Lung (tissue), 16 donors: ENCODE measurements around the gene POP7. TPM values are rescaled to one million over a fixed set of nuclear protein-coding genes. Genes with fewer than 3 reads are reported as not detected.
"Not testable (repeated sequence)": the region's sequence is repeated elsewhere in the genome, so short reads cannot be mapped to it uniquely, and the experiment has no call there.

Experiments
- ATAC-seq: fragments of 200-7000 bp; cut with Tn5 transposase; one replicate; pipeline ENCODE4 v1.9.1; 2020; ENCODE audit warnings: moderate number of reproducible peaks; ENCODE audit not compliant: insufficient read depth, low FRiP score
- DNase-seq, 3 donors: peaks; one replicate each; pipeline ENCODE4 v3.0.0-alpha.2; 2013 to 2017
- H3K27ac ChIP-seq, 2 donors: one replicate each; pipeline ENCODE4 v1.5.1; 2013; ENCODE audit warnings: mild to moderate bottlenecking in 2 of 2, moderate library complexity in 2 of 2, control low read depth in 1 of 2, inconsistent platforms in 1 of 2, low read depth in 1 of 2, low read length in 1 of 2
- H3K27me3 ChIP-seq, 3 donors: one replicate each; pipeline ENCODE4 v1.5.1; 2013; ENCODE audit warnings: low read length in 2 of 3; ENCODE audit not compliant: control insufficient read depth in 3 of 3, insufficient read depth in 3 of 3
- H3K36me3 ChIP-seq, 4 donors: one replicate each; pipeline ENCODE4 v1.5.1; 2013; ENCODE audit warnings: low read length in 4 of 4, mild to moderate bottlenecking in 1 of 4, moderate library complexity in 1 of 4; ENCODE audit not compliant: control insufficient read depth in 4 of 4, insufficient read depth in 4 of 4
- H3K4me1 ChIP-seq, 5 donors: one replicate each; pipeline ENCODE4 v1.5.1; 2013; ENCODE audit warnings: low read length in 5 of 5, mild to moderate bottlenecking in 2 of 5, moderate library complexity in 1 of 5; ENCODE audit not compliant: control insufficient read depth in 5 of 5, insufficient read depth in 5 of 5
- H3K4me3 ChIP-seq: one replicate; pipeline ENCODE4 v1.5.1; 2013; ENCODE audit warnings: mild to moderate bottlenecking, control low read depth, moderate library complexity
- H3K9ac ChIP-seq, 2 donors: one replicate each; pipeline ENCODE4 v1.5.1; 2013; ENCODE audit warnings: low read length in 2 of 2, control low read depth in 1 of 2; ENCODE audit not compliant: insufficient read depth in 1 of 2
- H3K9me3 ChIP-seq, 4 donors: one replicate each; pipeline ENCODE4 v1.5.1; 2013; ENCODE audit warnings: low read length in 3 of 4, mild to moderate bottlenecking in 1 of 4, moderate library complexity in 1 of 4; ENCODE audit not compliant: control insufficient read depth in 4 of 4, insufficient read depth in 3 of 4
- WGBS, 2 donors: extraction: QIAGEN DNeasy Blood & Tissue Kit; methylation state at CpG; one replicate each; pipeline ENCODE4 v1.1.7; 2013; 5-methylcytosine and 5-hydroxymethylcytosine counted together
- long read RNA-seq, 5 donors: transcript quantifications; one replicate each; lab custom pipeline, GENCODE V29; 2026
- polyA plus RNA-seq, 2 donors: library from polyadenylated mRNA; stranded (reverse); fragments of 200-250 nt; gene quantifications; one replicate each; pipeline ENCODE4 v1.2.1, GENCODE V29; 2013
- total RNA-seq, 2 donors: library from RNA; depleted of rRNA in 1 of 2; stranded (reverse); fragments of >200 nt in 1 of 2; gene quantifications; one replicate each; pipeline ENCODE4 v1.2.1, GENCODE V29; 2014 to 2021
- TF ChIP-seq, protein P1 (sequence below): IDR thresholded peaks from 2 replicates; pipeline ENCODE4 v1.5.1; 2012; ENCODE audit warnings: mild to moderate bottlenecking; ENCODE audit errors: control extremely low read depth, extremely low read depth
- donor health status: control.
- donor health status: control.
- donor health status: Bipolar disorder and iron deficiency.
- donor health status: healthy.
- donor health status: DM: yes; HTN: yes; CAD: no.

Gene POP7
- total RNA-seq (10 to 100 TPM; 20.3 to 30.1 TPM), polyA plus RNA-seq (10 to 100 TPM; 36.5 to 50.6 TPM)
- long read RNA-seq, donor 1, transcript POP7-201 (2 exons, 927 nt): major isoform, 18 of 25 reads
- long read RNA-seq, donor 1, partial matches to known transcripts: 7 of 25 reads
- long read RNA-seq, donor 1, other reads (novel, unspliced or antisense): 0 of 25 reads
- long read RNA-seq, donor 2, transcript POP7-201 (2 exons, 927 nt): major isoform, 10 of 10 reads
- long read RNA-seq, donor 2, partial matches to known transcripts: 0 of 10 reads
- long read RNA-seq, donor 2, other reads (novel, unspliced or antisense): 0 of 10 reads
- long read RNA-seq, donor 3, transcript POP7-201 (2 exons, 927 nt): major isoform, 8 of 15 reads
- long read RNA-seq, donor 3, partial matches to known transcripts: 7 of 15 reads
- long read RNA-seq, donor 3, other reads (novel, unspliced or antisense): 0 of 15 reads
- long read RNA-seq, donor 4, transcript POP7-201 (2 exons, 927 nt): major isoform, 7 of 13 reads
- long read RNA-seq, donor 4, partial matches to known transcripts: 6 of 13 reads
- long read RNA-seq, donor 4, other reads (novel, unspliced or antisense): 0 of 13 reads
- long read RNA-seq, donor 5, transcript POP7-201 (2 exons, 927 nt): major isoform, 21 of 27 reads
- long read RNA-seq, donor 5, partial matches to known transcripts: 6 of 27 reads
- long read RNA-seq, donor 5, other reads (novel, unspliced or antisense): 0 of 27 reads

DNA sequence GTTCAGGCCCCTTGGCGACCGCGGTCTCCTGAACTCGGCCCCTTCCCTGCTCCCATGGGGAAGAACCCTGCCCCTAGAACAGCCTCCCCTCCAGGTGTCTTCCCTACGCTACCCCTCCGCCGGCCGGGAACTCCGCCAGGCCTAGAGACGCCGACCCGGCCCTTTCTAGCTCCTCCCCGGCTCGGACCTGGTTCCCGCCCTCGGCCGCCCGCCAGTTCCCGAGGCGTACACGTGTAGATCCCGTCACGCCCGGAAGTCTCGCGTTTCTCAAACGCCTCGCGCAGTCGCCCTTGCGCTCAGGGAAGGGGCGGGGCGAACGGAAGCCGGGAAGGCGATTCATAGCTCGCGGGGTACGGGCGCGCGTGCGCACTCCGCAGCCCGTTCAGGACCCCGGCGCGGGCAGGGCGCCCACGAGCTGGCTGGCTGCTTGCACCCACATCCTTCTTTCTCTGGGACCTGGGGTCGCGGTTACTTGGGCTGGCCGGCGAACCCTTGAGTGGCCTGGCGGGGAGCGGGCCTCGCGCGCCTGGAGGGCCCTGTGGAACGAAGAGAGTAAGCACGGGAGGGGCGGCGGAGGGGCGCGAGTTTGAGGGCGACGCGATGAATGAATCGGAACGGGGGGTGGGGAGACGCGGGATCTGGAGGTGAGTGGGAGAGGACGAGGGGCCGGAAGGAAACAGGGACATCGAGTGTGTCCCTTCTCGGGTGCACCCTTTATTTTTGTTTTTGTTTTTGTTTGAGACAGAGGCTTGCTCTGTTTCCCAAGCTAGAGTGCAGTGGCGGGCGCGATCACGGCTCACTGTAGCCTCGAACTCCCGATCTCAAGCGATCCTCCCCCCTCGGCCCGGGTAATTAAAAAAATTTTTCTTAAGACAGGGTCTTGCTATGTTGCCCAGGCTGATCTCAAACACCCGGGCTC, at the start of gene POP7:
Gene POP7 (plus strand): TSS at position 369 of the 919 bp plus-strand sequence. CDS start 710 bp downstream, outside the sequence.
- H3K9ac ChIP-seq: peak within 1 kb of the TSS; percentile 26 to 56
- DNase-seq (peak; percentile 99), ATAC-seq (peak; percentile 98)
- WGBS, 2 donors: 0 to 1% methylated on average over 86 of the region's 86 CpGs
- peak within 1 kb of the TSS; percentile 85 for H3K4me3 ChIP-seq
- TF ChIP-seq, protein P1, sequence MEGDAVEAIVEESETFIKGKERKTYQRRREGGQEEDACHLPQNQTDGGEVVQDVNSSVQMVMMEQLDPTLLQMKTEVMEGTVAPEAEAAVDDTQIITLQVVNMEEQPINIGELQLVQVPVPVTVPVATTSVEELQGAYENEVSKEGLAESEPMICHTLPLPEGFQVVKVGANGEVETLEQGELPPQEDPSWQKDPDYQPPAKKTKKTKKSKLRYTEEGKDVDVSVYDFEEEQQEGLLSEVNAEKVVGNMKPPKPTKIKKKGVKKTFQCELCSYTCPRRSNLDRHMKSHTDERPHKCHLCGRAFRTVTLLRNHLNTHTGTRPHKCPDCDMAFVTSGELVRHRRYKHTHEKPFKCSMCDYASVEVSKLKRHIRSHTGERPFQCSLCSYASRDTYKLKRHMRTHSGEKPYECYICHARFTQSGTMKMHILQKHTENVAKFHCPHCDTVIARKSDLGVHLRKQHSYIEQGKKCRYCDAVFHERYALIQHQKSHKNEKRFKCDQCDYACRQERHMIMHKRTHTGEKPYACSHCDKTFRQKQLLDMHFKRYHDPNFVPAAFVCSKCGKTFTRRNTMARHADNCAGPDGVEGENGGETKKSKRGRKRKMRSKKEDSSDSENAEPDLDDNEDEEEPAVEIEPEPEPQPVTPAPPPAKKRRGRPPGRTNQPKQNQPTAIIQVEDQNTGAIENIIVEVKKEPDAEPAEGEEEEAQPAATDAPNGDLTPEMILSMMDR: no peak
- H3K4me1 ChIP-seq: peaks cover 6 to 16% (median 6%) of the 10 kb centered on the region in 5 donors
- H3K27me3 ChIP-seq: no peaks in the 10 kb centered on the region
- H3K9me3 ChIP-seq: no peaks in the 10 kb centered on the region
- peak within 1 kb of the TSS; percentile 93 to 98 for H3K27ac ChIP-seq
- H3K36me3 ChIP-seq: peaks cover 0 to 5% (median 3%) of the 10 kb centered on the region in 4 donors

DNA sequence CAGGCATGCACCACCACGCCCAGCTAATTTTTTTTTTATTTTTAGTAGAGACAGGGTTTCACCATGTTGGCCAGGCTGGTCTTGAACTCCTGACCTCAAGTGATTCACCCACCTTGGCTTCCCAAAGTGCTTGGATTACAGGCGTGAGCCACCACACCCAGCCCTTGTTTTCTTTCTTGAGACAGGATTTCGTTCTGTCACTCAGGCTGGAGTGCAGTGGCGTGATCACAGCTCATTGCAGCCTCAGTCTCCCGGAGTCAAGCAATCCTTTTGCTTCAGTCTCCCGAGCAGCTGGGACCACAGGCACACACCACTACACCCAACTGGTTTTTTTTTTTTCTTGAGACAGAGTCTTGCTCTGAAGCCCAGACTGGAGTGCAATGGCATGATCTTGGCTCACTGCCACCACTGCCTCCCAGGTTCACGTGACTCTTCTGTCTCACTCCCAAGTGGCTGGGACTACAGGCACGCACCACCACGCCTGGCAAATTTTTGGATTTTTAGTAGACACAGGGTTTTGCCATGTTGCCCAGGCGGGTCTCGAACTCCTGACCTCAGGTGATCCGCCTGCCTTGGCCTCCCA, 43.6 kb upstream of the POP7 start:
- not testable (repeated sequence) for H3K27ac ChIP-seq, H3K4me3 ChIP-seq, H3K9ac ChIP-seq, H3K27me3 ChIP-seq, DNase-seq, ATAC-seq, H3K9me3 ChIP-seq, H3K36me3 ChIP-seq, H3K4me1 ChIP-seq
- 66 to 86% methylated on average over 12 of the region's 12 CpGs for WGBS, 2 donors

GRCh38 chr7:100665168-100665726, 40.7 kb upstream of the POP7 start:
- H3K36me3 ChIP-seq: no peaks in the 10 kb centered on the region
- no peaks in the 10 kb centered on the region for H3K4me1 ChIP-seq
- no peak overlapping the region for H3K27ac ChIP-seq
- peaks cover 0 to 2% (median 0%) of the 10 kb centered on the region in 3 donors for H3K27me3 ChIP-seq
- WGBS, 2 donors: 97 to 99% methylated on average over 5 of the region's 5 CpGs
- no peak overlapping the region for H3K4me3 ChIP-seq
- DNase-seq: no peak
- H3K9me3 ChIP-seq: no peaks in the 10 kb centered on the region
- H3K9ac ChIP-seq: no peak overlapping the region
- no peak for ATAC-seq
- TF ChIP-seq, protein P1: no peak
